ENCODE measurements around the gene RFC5.

GRCh38 chr12:118053071-118053985 lies 36.8 kb downstream of the RFC5 start:
- TF ChIP-seq ZNF384 (IDR thresholded peaks at IDR 0.05) (no peak), ELF4 (IDR thresholded peaks at IDR 0.05) (no peak), FOXM1 (IDR thresholded peaks at IDR 0.05; ENCODE audit: borderline replicate concordance) (no peak)
